Ureter (tissue), 1 donor: Measurements from ENCODE around the gene TAS2R7. TPM values are rescaled to one million over a fixed set of nuclear protein-coding genes. Genes with fewer than 3 reads are reported as not detected.

ENCODE experiments used
- total RNA-seq: library from RNA; stranded (reverse); gene quantifications from one replicate; pipeline ENCODE4 v1.2.4, GENCODE V29; 2023
- donor health status: DM: yes; HTN: yes; CAD: no.

Gene TAS2R7
- total RNA-seq, 1 donor from 2014 or later, result not detected

Other genes starting within 250 kb of the TAS2R7 start
- gene MAGOHB, start 189.0 kb downstream of the TAS2R7 start, total RNA-seq, result 28.3 TPM
- 13.2 TPM for gene STYK1, start 128.6 kb downstream of the TAS2R7 start, total RNA-seq
- 318 TPM for gene YBX3, start 79.3 kb downstream of the TAS2R7 start, total RNA-seq
- not detected for gene TAS2R8, start 4.7 kb upstream of the TAS2R7 start, total RNA-seq
- gene TAS2R9, start 7.5 kb upstream of the TAS2R7 start, total RNA-seq, result not detected
- gene TAS2R10, start 23.7 kb upstream of the TAS2R7 start, total RNA-seq, result 0.62 TPM
- 7.3 TPM for gene PRR4, start 46.8 kb upstream of the TAS2R7 start, total RNA-seq
- gene PRH1, start 81.6 kb upstream of the TAS2R7 start, total RNA-seq, result 47.6 TPM
- 7.9 TPM for gene TAS2R13, start 106.9 kb upstream of the TAS2R7 start, total RNA-seq
- gene PRH2, start 126.6 kb upstream of the TAS2R7 start, total RNA-seq, result not detected
- 8.0 TPM for gene TAS2R14, start 136.6 kb upstream of the TAS2R7 start, total RNA-seq
- 7.2 TPM for gene TAS2R50, start 184.3 kb upstream of the TAS2R7 start, total RNA-seq
- 6.1 TPM for gene TAS2R20, start 195.7 kb upstream of the TAS2R7 start, total RNA-seq
- 14.2 TPM for gene TAS2R19, start 220.0 kb upstream of the TAS2R7 start, total RNA-seq
- 12.2 TPM for gene TAS2R31, start 228.8 kb upstream of the TAS2R7 start, total RNA-seq